GM23338 (cell line): ENCODE results near the gene RAP1GDS1.

Experiments
- EZH2 ChIP-seq: fragments of 200-600 bp; sonication (generic); IDR thresholded peaks from one replicate; pipeline ENCODE4 v1.8.0; 2017; ENCODE audit warnings: antibody characterized with exemption, mild to moderate bottlenecking, low read depth; ENCODE audit not compliant: unreplicated experiment
- EZH2phosphoT487 ChIP-seq: fragments of 200-600 bp; sonication (generic); IDR thresholded peaks from one replicate; pipeline ENCODE4 v1.8.1; 2018; ENCODE audit warnings: antibody characterized with exemption; ENCODE audit not compliant: unreplicated experiment
- JUNB ChIP-seq: IDR thresholded peaks from one replicate; pipeline ENCODE4 v1.6.1; 2016; ENCODE audit warnings: antibody characterized with exemption; ENCODE audit not compliant: unreplicated experiment
- POLR2AphosphoS5 ChIP-seq: IDR thresholded peaks from 2 replicates; pipeline ENCODE4 v1.6.1; 2016; ENCODE audit warnings: antibody characterized with exemption, low read depth
- TF ChIP-seq, protein P1 (sequence below), 2 experiments: fragments of 200-600 bp in 1 of 2; sonication (generic) in 1 of 2; conservative IDR thresholded peaks; 2 replicates each; pipeline versions ENCODE4 v1.5.1 to v1.6.1; 2016 to 2017; ENCODE audit warnings: antibody characterized with exemption in 2 of 2, low read depth in 2 of 2, mild to moderate bottlenecking in 2 of 2, moderate library complexity in 1 of 2
- TF ChIP-seq, protein P2 (sequence below): IDR thresholded peaks from one replicate; pipeline ENCODE4 v1.6.1; 2018; ENCODE audit warnings: antibody characterized with exemption; ENCODE audit not compliant: unreplicated experiment

DNA sequence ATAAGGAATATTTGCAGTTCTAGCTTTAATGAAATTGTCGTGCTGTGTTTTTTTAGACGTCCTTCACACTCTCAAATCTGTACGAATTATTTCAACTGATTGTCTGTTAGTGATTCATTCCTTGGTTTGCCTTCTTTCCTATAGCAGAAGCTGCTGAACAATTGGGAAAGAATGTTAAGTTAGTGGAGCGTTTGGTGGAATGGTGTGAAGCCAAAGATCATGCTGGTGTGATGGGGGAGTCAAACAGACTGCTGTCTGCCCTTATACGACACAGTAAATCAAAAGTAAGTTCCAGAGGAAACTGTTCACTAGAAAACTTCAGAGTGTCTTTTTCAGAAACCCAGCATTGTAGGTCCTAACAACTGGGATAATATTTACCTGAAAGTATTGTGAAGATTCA, 159.9 kb downstream of the RAP1GDS1 start:
- TF ChIP-seq, protein P1, sequence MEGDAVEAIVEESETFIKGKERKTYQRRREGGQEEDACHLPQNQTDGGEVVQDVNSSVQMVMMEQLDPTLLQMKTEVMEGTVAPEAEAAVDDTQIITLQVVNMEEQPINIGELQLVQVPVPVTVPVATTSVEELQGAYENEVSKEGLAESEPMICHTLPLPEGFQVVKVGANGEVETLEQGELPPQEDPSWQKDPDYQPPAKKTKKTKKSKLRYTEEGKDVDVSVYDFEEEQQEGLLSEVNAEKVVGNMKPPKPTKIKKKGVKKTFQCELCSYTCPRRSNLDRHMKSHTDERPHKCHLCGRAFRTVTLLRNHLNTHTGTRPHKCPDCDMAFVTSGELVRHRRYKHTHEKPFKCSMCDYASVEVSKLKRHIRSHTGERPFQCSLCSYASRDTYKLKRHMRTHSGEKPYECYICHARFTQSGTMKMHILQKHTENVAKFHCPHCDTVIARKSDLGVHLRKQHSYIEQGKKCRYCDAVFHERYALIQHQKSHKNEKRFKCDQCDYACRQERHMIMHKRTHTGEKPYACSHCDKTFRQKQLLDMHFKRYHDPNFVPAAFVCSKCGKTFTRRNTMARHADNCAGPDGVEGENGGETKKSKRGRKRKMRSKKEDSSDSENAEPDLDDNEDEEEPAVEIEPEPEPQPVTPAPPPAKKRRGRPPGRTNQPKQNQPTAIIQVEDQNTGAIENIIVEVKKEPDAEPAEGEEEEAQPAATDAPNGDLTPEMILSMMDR (conservative IDR thresholded peaks at IDR 0.05; ENCODE audit: low read depth in 2 of 2), result no peak
- no peak for TF ChIP-seq POLR2AphosphoS5
- TF ChIP-seq, protein P2, sequence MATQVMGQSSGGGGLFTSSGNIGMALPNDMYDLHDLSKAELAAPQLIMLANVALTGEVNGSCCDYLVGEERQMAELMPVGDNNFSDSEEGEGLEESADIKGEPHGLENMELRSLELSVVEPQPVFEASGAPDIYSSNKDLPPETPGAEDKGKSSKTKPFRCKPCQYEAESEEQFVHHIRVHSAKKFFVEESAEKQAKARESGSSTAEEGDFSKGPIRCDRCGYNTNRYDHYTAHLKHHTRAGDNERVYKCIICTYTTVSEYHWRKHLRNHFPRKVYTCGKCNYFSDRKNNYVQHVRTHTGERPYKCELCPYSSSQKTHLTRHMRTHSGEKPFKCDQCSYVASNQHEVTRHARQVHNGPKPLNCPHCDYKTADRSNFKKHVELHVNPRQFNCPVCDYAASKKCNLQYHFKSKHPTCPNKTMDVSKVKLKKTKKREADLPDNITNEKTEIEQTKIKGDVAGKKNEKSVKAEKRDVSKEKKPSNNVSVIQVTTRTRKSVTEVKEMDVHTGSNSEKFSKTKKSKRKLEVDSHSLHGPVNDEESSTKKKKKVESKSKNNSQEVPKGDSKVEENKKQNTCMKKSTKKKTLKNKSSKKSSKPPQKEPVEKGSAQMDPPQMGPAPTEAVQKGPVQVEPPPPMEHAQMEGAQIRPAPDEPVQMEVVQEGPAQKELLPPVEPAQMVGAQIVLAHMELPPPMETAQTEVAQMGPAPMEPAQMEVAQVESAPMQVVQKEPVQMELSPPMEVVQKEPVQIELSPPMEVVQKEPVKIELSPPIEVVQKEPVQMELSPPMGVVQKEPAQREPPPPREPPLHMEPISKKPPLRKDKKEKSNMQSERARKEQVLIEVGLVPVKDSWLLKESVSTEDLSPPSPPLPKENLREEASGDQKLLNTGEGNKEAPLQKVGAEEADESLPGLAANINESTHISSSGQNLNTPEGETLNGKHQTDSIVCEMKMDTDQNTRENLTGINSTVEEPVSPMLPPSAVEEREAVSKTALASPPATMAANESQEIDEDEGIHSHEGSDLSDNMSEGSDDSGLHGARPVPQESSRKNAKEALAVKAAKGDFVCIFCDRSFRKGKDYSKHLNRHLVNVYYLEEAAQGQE, result no peak
- no peak for TF ChIP-seq EZH2
- TF ChIP-seq EZH2phosphoT487, result no peak
- TF ChIP-seq JUNB, result no peak
